ENCODE results near the gene HIVEP1.

GRCh38 chr6:12007887-12008286 lies 4.2 kb upstream of the HIVEP1 start:
- no peak for TF ChIP-seq POLR2A (IDR thresholded peaks at IDR 0.05; ENCODE audit: low read depth, low read length)
- no peak for TF ChIP-seq POLR2AphosphoS5 (IDR thresholded peaks at IDR 0.05; ENCODE audit: low read depth, low read length)
- TF ChIP-seq TAF1 (IDR thresholded peaks at IDR 0.05; ENCODE audit: low read depth, low read length): no peak
- TF ChIP-seq PAX5 (IDR thresholded peaks at IDR 0.05; ENCODE audit: insufficient read depth, low read length, severe bottlenecking): no peak
- no peak for TF ChIP-seq SPI1 (IDR thresholded peaks at IDR 0.05; ENCODE audit: low read depth, low read length)

Measured in GM12891 (cell line).